Ovary (tissue), 1 donor: Measurements from ENCODE around the gene YWHAG.

Experiments
- EP300 ChIP-seq: sonication (generic); formaldehyde crosslinking; IDR thresholded peaks from one replicate; pipeline ENCODE4 v1.6.1; 2017; ENCODE audit warnings: antibody characterized with exemption
- POLR2A ChIP-seq: fragments of 450-650 bp; IDR thresholded peaks from one replicate; pipeline ENCODE4 v1.6.1; 2017; ENCODE audit warnings: antibody characterized with exemption, mild to moderate bottlenecking, moderate library complexity

DNA sequence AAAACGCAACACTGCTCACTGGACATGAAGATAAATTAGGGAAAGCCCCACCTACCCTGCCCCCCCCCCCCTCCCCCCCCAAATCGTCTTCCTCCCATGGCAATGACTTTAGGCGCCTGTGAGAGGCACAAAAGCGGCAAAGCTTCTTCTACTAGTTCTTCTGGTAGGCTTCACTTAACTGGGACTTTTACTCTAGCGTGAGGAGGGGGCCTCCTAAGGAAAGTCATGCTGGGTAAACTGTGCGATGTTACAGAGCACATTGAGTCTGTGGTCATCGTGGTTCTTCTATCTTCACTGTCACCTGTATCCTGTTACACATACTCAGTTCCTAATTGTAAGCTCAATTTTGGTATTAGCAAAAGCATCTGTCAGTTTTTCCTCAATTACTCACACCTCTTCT, 31.2 kb downstream of the YWHAG start:
- TF ChIP-seq EP300 = no peak
- TF ChIP-seq POLR2A = no peak
